Urinary bladder (tissue), 4 donors: ENCODE data around the gene HMCN1. TPM values are rescaled to one million over a fixed set of nuclear protein-coding genes. Genes with fewer than 3 reads are reported as not detected.
"Not testable (repeated sequence)": the region's sequence is repeated elsewhere in the genome, so short reads cannot be mapped to it uniquely, and the experiment has no call there.

Experiments used
- DNase-seq: peaks from one replicate; pipeline ENCODE4 v3.0.0-alpha.2; 2015; ENCODE audit errors: extremely low spot score
- H3K27ac ChIP-seq: one replicate; pipeline ENCODE4 v1.5.1; 2013; ENCODE audit warnings: low read depth, mild to moderate bottlenecking, moderate library complexity
- H3K36me3 ChIP-seq: one replicate; pipeline ENCODE4 v1.6.1; 2013; ENCODE audit warnings: mild to moderate bottlenecking, moderate library complexity; ENCODE audit not compliant: insufficient read depth
- H3K4me1 ChIP-seq: one replicate; pipeline ENCODE4 v1.6.1; 2013; ENCODE audit warnings: mild to moderate bottlenecking, moderate library complexity; ENCODE audit not compliant: insufficient read depth
- H3K4me3 ChIP-seq: one replicate; pipeline ENCODE4 v1.5.1; 2013; ENCODE audit warnings: low read depth, low read length
- WGBS: extraction: QIAGEN DNeasy Blood & Tissue Kit; methylation state at CpG from one replicate; pipeline ENCODE4 v1.1.7; 2013; 5-methylcytosine and 5-hydroxymethylcytosine counted together
- polyA plus RNA-seq: library from polyadenylated mRNA; stranded (reverse); fragments of 200-250 nt; gene quantifications from one replicate; pipeline ENCODE4 v1.2.3, GENCODE V29; 2013
- total RNA-seq: library from RNA; depleted of rRNA; stranded (reverse); fragments of >200 nt; gene quantifications from one replicate; pipeline ENCODE4 v1.2.3, GENCODE V29; 2014
- donor health status: healthy with polysubstance abuse.
- donor health status: healthy.

HMCN1 gene
- total and polyA plus RNA-seq, 2 donors, result 2.5 to 36.9 TPM

DNA sequence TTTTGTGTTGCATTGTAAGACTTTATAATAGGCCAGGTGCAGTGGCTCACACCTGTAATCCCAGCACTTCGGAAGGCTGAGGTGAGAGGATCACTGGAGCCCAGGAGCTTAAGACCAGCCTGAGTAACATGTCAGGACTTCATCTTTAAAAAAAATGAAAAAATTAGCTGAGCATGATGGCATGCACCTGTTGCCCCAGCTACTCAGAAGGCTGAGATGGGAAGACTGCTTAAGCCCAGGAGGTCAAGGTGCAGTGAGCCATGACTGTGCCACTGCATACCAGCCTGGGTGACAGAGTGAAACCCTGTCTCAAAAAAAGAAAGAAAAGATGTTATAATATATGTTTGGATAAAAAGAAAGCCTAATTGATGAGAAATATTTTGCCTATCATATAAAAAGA lies 34.9 kb downstream of the HMCN1 start:
- Histone ChIP-seq H3K4me1 (no peaks in the 10 kb centered on the region), H3K4me3 (no peak overlapping the region), H3K36me3 (no peaks in the 10 kb centered on the region), H3K27ac (no peak overlapping the region)
- no peak for DNase-seq
- 95% methylated on average over 1 of the region's 1 CpG for WGBS

GRCh38 chr1:185774394-185774793 lies 40.2 kb downstream of the HMCN1 start:
- H3K36me3 ChIP-seq, result no peaks in the 10 kb centered on the region
- 41% methylated on average over 5 of the region's 5 CpGs for WGBS
- no peak for DNase-seq
- H3K4me3 ChIP-seq, result no peak overlapping the region
- H3K27ac ChIP-seq, result no peak overlapping the region
- H3K4me1 ChIP-seq, result no peaks in the 10 kb centered on the region

DNA sequence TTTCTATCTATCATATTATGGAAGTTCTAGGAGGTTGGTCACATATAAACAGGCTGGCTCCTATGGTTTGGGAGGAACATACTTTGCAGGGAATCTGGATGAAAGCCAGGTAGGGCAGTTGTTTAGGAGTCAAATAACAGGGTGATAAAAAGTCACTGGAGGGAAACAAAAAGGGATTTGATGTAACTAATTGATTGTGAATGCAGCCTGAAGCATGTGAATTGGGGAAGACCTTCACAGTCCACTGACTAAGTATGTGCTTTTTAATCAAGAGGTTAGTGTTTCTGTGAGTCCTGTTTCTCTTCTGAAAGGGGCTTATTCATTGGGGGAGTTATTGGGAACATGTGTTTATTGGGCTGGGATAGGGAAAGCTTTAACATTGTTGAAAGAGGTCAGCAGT lies 41.3 kb downstream of the HMCN1 start:
- no peaks in the 10 kb centered on the region for H3K4me1 ChIP-seq
- no peak overlapping the region for H3K4me3 ChIP-seq
- no peaks in the 10 kb centered on the region for H3K36me3 ChIP-seq
- H3K27ac ChIP-seq, result no peak overlapping the region
- no peak for DNase-seq

DNA sequence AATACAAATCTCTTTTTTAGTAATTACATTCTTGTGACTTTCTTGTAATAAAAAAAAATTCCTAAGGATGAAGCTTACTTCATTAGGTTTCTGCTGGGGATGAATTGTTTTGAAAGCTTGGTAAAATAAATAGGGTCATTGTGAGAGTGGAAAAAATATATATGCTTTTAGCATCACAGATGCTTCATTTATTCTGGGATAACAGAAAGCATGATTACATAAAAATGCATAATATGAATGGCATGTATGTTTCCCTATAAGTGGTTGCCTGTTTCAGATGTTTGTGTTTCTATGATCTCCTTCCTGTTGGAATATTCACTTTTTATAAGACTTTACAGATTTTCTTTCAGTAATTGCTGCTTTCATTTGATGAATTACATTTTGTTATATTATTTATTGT lies 42.3 kb downstream of the HMCN1 start:
- Histone ChIP-seq H3K36me3 (no peaks in the 10 kb centered on the region), H3K4me3 (no peak overlapping the region), H3K27ac (no peak overlapping the region), H3K4me1 (no peaks in the 10 kb centered on the region)
- no peak for DNase-seq

- not testable (repeated sequence) for H3K27ac ChIP-seq, DNase-seq, H3K36me3 ChIP-seq, H3K4me1 ChIP-seq, H3K4me3 ChIP-seq
- whole genome bisulfite sequencing, result 94% methylated on average over 10 of the region's 10 CpGs
Measured at GRCh38 chr1:185783860-185784259, 49.7 kb downstream of the HMCN1 start.

DNA sequence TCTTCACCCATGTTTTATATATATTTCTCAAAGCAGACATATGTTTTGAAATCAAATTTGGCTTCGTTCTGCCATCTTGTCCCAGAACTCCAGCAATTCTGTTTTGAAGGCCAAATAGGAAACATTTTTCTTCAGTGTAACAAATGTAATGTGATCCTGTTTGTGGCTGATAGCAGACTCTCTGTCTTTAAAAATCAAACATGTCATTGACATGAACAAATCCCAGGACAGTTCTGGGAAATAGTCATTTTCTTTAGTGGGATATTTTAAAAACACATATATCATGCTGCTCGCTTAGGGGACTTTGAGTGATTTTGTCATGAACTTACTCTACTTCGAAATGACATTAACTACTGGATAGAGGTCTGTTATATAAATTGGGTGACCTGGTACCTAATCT lies 51.4 kb downstream of the HMCN1 start:
- no peaks in the 10 kb centered on the region for H3K36me3 ChIP-seq
- no peak for DNase-seq
- 75% methylated on average over 3 of the region's 3 CpGs for WGBS
- no peaks in the 10 kb centered on the region for H3K4me1 ChIP-seq
- no peak overlapping the region for H3K27ac ChIP-seq
- no peak overlapping the region for H3K4me3 ChIP-seq

DNA sequence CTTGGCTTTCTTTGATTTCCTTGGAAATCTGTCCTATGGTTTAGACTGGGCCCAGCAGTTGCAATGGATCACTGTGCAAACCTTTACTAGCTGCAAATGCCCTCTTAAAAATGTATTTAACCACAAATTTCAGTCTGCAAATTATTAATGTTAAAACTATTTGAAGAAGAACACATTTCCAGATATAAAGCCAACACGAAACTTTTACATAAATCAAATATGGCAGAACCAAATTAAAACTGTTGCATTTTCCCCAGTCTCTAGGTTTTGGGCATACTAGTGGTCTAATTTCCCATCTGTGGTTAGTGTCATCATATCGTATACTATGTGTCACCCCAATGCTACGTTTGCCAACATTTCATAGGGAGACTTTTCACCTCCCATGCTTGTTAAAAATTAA lies 52.3 kb downstream of the HMCN1 start:
- no peaks in the 10 kb centered on the region for H3K4me1 ChIP-seq
- H3K4me3 ChIP-seq, result no peak overlapping the region
- no peaks in the 10 kb centered on the region for H3K36me3 ChIP-seq
- H3K27ac ChIP-seq, result no peak overlapping the region
- 83% methylated on average over 3 of the region's 3 CpGs for WGBS
- DNase-seq, result no peak

DNA sequence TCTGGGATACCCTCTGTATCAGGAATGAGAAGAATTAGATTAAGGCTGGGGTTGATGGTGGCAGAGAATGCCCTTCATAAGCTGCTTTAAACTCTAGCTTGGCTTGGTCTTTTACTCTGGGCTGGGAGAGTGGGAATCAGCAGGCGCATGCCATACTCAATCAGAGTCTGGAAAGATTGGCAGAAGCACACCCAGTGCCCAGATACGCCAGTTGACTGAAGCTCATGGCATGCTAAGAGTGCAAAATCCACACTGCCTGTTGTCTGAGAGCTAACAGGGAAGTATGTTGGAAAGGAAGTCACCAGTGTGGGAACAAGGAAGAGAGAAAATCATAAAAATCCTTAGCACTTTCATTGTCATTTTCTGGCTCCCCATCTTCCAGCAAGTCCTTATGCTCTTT lies 53.0 kb downstream of the HMCN1 start:
- WGBS, result 92% methylated on average over 2 of the region's 2 CpGs
- no peaks in the 10 kb centered on the region for H3K36me3 ChIP-seq
- no peak overlapping the region for H3K27ac ChIP-seq
- no peaks in the 10 kb centered on the region for H3K4me1 ChIP-seq
- H3K4me3 ChIP-seq, result no peak overlapping the region
- no peak for DNase-seq

- no peak overlapping the region for H3K4me3 ChIP-seq
- WGBS, result 50% methylated on average over 3 of the region's 3 CpGs
Measured at GRCh38 chr1:185788386-185788785, 54.2 kb downstream of the HMCN1 start.

DNA sequence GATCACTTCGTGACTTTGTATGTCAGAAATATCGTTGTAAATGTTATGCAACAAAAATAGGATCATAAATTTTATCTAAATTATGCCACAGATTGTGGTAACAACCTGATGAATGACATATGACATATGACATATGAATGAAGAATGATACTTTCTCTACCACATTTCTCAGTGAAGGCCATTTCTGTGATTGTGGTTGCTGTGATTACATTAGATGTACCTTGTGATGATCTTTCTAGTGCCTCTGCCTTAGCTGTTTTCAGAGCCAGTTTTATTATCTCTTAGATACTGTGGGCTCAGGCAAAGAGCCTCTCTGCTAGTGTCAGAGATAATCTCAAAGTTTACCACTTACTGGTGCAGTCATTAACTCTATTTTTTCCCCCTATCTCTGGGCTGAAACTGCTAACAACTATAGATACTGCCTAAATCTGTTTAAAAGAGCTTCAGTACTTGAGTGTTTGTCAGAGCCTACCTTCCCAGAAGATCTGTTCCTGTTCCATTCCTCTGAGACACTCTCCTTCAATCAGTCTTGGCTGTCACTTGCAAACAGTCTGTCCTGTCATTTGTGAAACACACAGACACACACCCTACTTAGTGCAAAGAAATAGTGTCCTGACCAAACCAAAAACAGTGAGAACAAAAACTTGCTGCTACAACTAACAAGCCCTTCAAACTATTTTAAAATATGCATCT lies 55.5 kb downstream of the HMCN1 start:
- no peak for DNase-seq
- H3K4me3 ChIP-seq, result no peak overlapping the region
- no peaks in the 10 kb centered on the region for H3K4me1 ChIP-seq
- H3K27ac ChIP-seq, result no peak overlapping the region
- 53% methylated on average over 2 of the region's 2 CpGs for WGBS
- H3K36me3 ChIP-seq, result no peaks in the 10 kb centered on the region

More at GRCh38 chr1:185788386-185788785, 54.2 kb downstream of the HMCN1 start:
- H3K36me3 ChIP-seq, result no peaks in the 10 kb centered on the region
- no peak for DNase-seq
- no peak overlapping the region for H3K27ac ChIP-seq
- H3K4me1 ChIP-seq, result no peaks in the 10 kb centered on the region

DNA sequence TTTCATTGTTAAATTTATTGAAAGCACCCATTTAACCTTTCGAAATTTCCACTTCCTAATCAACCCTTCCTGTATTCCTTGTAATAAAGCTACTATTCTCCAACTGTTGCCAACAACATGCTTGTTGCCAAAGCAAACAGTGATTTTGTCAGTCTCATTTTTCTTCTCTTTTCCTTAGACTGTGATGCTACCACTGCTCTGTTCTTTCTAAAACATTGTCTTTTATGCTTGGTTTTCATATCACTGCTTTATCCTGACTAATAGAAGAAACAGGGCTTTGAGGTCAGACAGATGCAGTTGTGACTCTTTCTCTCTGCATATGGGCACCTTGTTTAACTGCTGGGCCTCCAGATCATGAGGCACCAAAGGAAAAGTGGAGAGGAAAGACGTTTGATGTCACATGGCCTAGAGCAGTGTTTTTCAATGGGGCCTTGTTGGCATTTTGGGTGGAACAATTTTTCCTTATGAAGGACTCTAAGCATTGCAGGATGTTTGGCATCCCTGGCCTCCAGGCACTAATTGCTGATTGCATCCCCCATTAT lies 56.1 kb downstream of the HMCN1 start:
- no peaks in the 10 kb centered on the region for H3K36me3 ChIP-seq
- H3K4me1 ChIP-seq, result no peaks in the 10 kb centered on the region
- no peak overlapping the region for H3K27ac ChIP-seq
- 45% methylated on average over 2 of the region's 2 CpGs for WGBS
- DNase-seq, result no peak
- no peak overlapping the region for H3K4me3 ChIP-seq

- 86% methylated on average over 1 of the region's 1 CpG for WGBS
Measured at GRCh38 chr1:185792040-185792439, 57.8 kb downstream of the HMCN1 start.

DNA sequence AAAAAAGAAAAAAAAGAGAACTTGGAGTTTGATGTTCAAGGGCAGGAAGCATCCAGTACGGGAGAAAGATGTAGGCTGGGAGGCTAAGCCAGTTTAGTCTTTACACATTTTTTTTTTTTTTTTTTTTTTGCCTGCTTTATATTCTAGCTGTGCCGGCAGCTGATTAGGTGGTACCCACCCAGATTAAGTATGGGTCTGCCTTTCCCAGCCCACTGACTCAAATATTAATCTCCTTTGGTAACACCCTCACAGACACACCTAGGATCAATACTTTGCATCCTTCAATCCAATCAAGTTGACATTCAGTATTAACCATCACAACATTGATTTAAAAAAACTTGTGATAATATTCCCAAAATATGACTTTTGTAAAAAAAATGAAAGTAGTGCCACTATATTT lies 60.3 kb downstream of the HMCN1 start:
- not testable (repeated sequence) for H3K36me3 ChIP-seq, H3K4me1 ChIP-seq, H3K4me3 ChIP-seq, DNase-seq, H3K27ac ChIP-seq
- 89% methylated on average over 2 of the region's 2 CpGs for WGBS

More at GRCh38 chr1:185792040-185792439, 57.8 kb downstream of the HMCN1 start:
- Histone ChIP-seq H3K27ac (no peak overlapping the region), H3K4me3 (no peak overlapping the region), H3K36me3 (no peaks in the 10 kb centered on the region), H3K4me1 (no peaks in the 10 kb centered on the region)
- no peak for DNase-seq

DNA sequence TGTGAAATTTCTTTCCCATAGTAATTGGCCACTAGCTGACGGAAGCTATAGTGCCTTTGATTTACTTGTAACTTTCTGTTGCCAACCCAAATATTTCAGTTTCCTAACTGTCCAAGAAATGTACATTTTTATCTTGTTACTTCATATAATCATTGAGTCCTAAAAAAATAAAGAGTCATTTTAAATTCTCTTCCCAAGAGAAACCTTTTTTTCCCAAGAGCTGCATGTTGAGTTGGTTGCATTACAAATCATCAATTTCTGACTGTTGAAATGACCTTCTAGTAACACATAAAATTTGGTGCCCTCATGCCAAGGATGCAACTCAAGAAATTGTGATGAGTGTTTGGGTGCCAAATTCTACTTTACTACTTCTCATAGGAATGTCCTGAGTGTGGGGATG lies 61.0 kb downstream of the HMCN1 start:
- Histone ChIP-seq H3K4me1 (no peaks in the 10 kb centered on the region), H3K27ac (no peak overlapping the region), H3K4me3 (no peak overlapping the region), H3K36me3 (no peaks in the 10 kb centered on the region)
- DNase-seq, result no peak
- 85% methylated on average over 1 of the region's 1 CpG for WGBS

DNA sequence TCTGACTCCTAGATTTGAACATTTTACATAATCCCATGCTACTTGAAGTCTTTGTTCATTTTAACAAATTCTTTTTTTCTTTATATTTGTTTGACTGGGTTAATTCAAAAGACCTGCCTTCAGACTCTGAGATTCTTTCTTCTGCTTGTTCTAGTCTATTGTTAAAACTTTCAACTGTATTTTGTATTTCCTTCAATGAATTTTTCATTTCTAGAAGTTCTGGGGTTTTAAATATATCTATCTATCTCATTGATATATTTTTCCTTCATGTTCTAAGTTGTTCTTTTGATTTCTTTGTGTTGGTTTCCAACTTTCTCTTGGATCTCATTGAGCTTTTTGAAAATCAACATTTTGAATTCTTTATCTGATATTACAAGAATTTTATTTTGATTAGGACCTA lies 64.3 kb downstream of the HMCN1 start:
- H3K4me3 ChIP-seq, result no peak overlapping the region
- no peaks in the 10 kb centered on the region for H3K36me3 ChIP-seq
- no peaks in the 10 kb centered on the region for H3K4me1 ChIP-seq
- H3K27ac ChIP-seq, result no peak overlapping the region
- no peak for DNase-seq
